Measurements from ENCODE around the gene ELL.
A peak's percentile ranks its signal among the peaks of the same experiment; 100 is the strongest.

Gene ELL

GRCh38 chr19:18487576-18488402 is 34.1 kb downstream of the ELL start:
- DNase-seq, result no peak

GRCh38 chr19:18486746-18487145 is 35.1 kb downstream of the ELL start:
- DNase-seq, result no peak

- DNase-seq, result no peak
These were observed 36.9 kb downstream of the ELL start for GRCh38 chr19:18484992-18485391.

- peak; percentile 61 for DNase-seq
These were observed 38.6 kb downstream of the ELL start for GRCh38 chr19:18483119-18483890.

- no peak for DNase-seq
These were observed 40.2 kb downstream of the ELL start for GRCh38 chr19:18481505-18482222.

GRCh38 chr19:18480006-18480691 is 41.7 kb downstream of the ELL start:
- peak; percentile 27 for DNase-seq

- no peak for DNase-seq
These were observed 43.1 kb downstream of the ELL start for GRCh38 chr19:18478545-18479311.

- DNase-seq, result no peak
These were observed 43.9 kb downstream of the ELL start for GRCh38 chr19:18477974-18478373.

GRCh38 chr19:18477042-18477779 is 44.7 kb downstream of the ELL start:
- no peak for DNase-seq

GRCh38 chr19:18476507-18477041 is 45.3 kb downstream of the ELL start:
- DNase-seq, result no peak

- no peak for DNase-seq
These were observed 46.0 kb downstream of the ELL start for GRCh38 chr19:18475762-18476331.

- DNase-seq, result no peak
These were observed 46.8 kb downstream of the ELL start for GRCh38 chr19:18475004-18475453.

GRCh38 chr19:18474366-18474887 is 47.4 kb downstream of the ELL start:
- DNase-seq, result no peak

GRCh38 chr19:18473706-18474087 is 48.2 kb downstream of the ELL start:
- DNase-seq, result no peak

- no peak for DNase-seq
These were observed 48.7 kb downstream of the ELL start for GRCh38 chr19:18473003-18473705.

- DNase-seq, result no peak
These were observed 51.1 kb downstream of the ELL start for GRCh38 chr19:18470787-18471186.

GRCh38 chr19:18469069-18469846 is 52.6 kb downstream of the ELL start:
- DNase-seq, result no peak

GRCh38 chr19:18468517-18468916 is 53.4 kb downstream of the ELL start:
- no peak for DNase-seq

GRCh38 chr19:18467978-18468377 is 53.9 kb downstream of the ELL start:
- DNase-seq, result no peak

Measured in COR-L47 (cell line).